ENCODE measurements around the gene ALDH2. TPM values are rescaled to one million over a fixed set of nuclear protein-coding genes. Genes with fewer than 3 reads are reported as not detected.

The ALDH2 gene
- total and polyA plus RNA-seq, 12 donors: 52.2 to 536 (median 338) TPM

DNA sequence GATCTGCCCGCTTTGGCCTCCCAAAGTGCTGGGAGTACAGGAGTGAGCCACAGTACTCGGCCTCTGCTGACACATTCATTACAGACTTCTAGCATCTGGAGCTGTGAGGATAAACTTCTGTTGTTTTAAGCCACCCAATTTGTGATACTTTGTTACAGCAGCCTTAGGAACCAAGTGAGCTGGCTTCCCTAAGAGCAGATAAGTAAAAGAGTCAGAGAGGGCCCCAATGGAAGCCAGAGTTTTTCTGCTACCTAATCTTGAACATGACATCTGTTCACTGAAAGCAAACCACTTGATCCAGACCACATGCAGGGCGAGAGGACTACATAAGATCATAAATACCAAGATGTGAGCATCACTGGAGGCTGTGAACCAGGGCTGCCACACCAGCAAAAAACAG, 71.6 kb downstream of the ALDH2 start:
- Histone ChIP-seq H3K36me3 (replicated peaks in 1 of 2) (peaks cover 0 to 10% of the 10 kb centered on the region in 2 donors), H3K4me3 (no peak overlapping the region), H3K27ac (no peak overlapping the region), H3K9me3 (replicated peaks in 1 of 3) (no peaks in the 10 kb centered on the region), H3K4me1 (replicated peaks in 1 of 2) (peaks cover 17 to 19% of the 10 kb centered on the region in 2 donors), H3K27me3 (no peaks in the 10 kb centered on the region)
- no peak for DNase-seq
- intact Hi-C loops (cut with DNase I): no loop called here
- TF ChIP-seq, protein P1, sequence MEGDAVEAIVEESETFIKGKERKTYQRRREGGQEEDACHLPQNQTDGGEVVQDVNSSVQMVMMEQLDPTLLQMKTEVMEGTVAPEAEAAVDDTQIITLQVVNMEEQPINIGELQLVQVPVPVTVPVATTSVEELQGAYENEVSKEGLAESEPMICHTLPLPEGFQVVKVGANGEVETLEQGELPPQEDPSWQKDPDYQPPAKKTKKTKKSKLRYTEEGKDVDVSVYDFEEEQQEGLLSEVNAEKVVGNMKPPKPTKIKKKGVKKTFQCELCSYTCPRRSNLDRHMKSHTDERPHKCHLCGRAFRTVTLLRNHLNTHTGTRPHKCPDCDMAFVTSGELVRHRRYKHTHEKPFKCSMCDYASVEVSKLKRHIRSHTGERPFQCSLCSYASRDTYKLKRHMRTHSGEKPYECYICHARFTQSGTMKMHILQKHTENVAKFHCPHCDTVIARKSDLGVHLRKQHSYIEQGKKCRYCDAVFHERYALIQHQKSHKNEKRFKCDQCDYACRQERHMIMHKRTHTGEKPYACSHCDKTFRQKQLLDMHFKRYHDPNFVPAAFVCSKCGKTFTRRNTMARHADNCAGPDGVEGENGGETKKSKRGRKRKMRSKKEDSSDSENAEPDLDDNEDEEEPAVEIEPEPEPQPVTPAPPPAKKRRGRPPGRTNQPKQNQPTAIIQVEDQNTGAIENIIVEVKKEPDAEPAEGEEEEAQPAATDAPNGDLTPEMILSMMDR (IDR thresholded peaks at IDR 0.05): no peak
- TF ChIP-seq POLR2A (IDR thresholded peaks at IDR 0.05): no peak
- WGBS, 4 donors: 90 to 95% (median 92%) methylated on average over 3 of the region's 3 CpGs

DNA sequence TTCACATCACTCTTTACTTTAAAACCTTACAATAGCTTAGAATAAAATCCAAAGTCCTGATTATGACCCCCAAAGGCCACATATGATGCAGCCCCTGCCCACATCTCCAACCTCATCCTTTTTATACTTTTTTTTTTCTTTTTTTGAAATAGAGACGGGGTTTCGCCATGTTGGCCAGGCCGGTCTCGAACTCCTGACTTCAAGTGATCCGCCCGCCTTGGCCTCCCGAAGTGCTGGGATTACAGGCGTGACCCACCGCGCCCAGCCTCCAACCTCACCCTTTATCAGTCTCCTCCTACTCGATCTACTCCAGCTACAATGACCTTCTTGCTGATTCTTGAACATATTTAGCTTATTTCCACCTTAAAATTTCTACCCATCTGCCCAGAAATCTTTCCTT, 74.1 kb downstream of the ALDH2 start:
- no peak for DNase-seq
- Histone ChIP-seq H3K4me1 (replicated peaks in 1 of 2) (peaks cover 25 to 37% of the 10 kb centered on the region in 2 donors), H3K4me3 (peak overlapping the region in 3 of 4 donors; percentile 62 to 94 (median 62)), H3K27me3 (no peaks in the 10 kb centered on the region), H3K9me3 (replicated peaks in 1 of 3) (no peaks in the 10 kb centered on the region), H3K27ac (peak overlapping the region in 3 of 5 donors; percentile 86 to 99 (median 93)), H3K36me3 (replicated peaks in 1 of 2) (peaks cover 0 to 10% of the 10 kb centered on the region in 2 donors)
- intact Hi-C loops (cut with DNase I): no loop called here
- TF ChIP-seq, protein P1 (IDR thresholded peaks at IDR 0.05): no peak
- no peak for TF ChIP-seq POLR2A (IDR thresholded peaks at IDR 0.05)
- 23 to 40% (median 34%) methylated on average over 11 of the region's 11 CpGs for WGBS, 4 donors

DNA sequence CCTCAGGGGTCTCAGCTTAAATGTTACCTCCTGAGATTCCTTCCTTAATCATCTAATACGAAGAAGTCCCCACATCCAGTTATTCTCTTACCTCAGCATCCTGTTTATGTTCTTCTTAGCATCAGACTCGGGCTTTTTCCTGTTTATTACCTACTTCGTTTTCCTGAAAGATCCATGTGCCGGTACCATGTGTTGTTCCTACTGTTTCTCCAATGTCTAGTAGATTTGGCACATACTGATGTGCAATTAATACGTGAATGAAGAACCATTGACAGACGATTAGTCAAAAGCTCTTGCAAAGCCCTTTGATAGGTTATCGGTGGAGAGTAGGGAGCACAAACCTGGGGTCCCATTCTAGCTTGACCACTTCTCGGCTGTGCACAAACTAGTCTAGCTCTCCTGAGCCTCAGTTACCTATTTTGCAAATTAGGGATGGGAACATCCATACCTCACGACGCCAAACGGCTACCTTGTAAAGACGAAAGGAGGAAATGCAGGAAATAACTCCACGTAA, 74.6 kb downstream of the ALDH2 start:
- intact Hi-C loops (cut with DNase I): no loop called here
- H3K9me3 ChIP-seq (replicated peaks in 1 of 3): no peaks in the 10 kb centered on the region
- TF ChIP-seq POLR2A (IDR thresholded peaks at IDR 0.05): no peak
- TF ChIP-seq, protein P1 (IDR thresholded peaks at IDR 0.05): no peak
- peaks cover 0 to 10% of the 10 kb centered on the region in 2 donors for H3K36me3 ChIP-seq (replicated peaks in 1 of 2)
- WGBS, 4 donors: 0% methylated on average over 13 of the region's 13 CpGs
- H3K27me3 ChIP-seq: no peaks in the 10 kb centered on the region
- H3K4me3 ChIP-seq: peak overlapping the region; percentile 62 to 94 (median 72)
- peaks cover 25 to 37% of the 10 kb centered on the region in 2 donors for H3K4me1 ChIP-seq (replicated peaks in 1 of 2)
- DNase-seq: no peak
- H3K27ac ChIP-seq: peak overlapping the region; percentile 86 to 99 (median 90)

DNA sequence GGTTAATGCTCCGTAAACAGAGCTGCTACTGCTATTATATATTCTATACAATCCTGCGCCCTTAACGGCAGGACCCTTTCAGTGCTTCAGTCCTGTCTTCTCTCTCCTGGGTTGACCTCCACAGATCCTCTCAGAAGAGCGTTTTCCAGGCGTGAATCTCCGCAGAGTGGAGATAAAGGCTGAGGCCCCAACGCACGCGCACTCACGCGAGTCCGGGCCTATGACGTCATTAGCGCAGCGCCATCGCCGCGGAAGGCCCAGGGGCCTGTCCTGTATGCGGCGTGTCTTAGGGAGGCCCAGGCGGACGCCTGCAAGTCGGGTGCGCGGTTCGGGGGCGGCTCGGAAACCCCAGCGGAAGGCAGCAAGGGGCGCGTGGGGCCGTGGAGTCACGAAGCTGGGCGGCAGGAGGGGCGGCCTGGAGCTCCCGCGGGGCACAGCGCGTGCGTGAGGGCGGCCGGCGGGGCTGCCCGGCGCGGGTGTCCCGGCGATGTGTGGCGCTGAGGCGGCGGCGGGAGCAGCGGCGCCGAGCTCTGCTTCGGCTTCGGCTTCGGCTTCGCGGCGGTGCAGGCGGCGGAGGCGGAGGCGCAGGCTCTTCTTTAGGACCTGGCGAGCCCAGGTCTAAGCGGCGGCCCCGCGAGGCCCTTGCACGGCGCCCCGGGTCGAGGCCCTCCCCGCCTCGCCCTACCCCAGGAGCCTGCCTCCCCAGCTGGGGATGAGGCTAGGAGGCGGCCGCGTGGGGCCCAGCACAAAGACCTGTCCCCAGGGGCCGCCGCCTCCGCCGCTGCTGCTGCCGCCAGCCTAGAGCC, 75.2 kb downstream of the ALDH2 start, which contains the start of gene MAPKAPK5:
Gene MAPKAPK5, plus strand, starts transcription at position 479 of the 806 bp plus-strand sequence. CDS start 506 bp downstream, outside the sequence.
- Histone ChIP-seq H3K4me3 (peak within 1 kb of the TSS; percentile 62 to 94 (median 72)), H3K4me1 (replicated peaks in 1 of 2) (peaks cover 25 to 37% of the 10 kb centered on the region in 2 donors), H3K27me3 (no peaks in the 10 kb centered on the region), H3K36me3 (replicated peaks in 1 of 2) (peaks cover 0 to 10% of the 10 kb centered on the region in 2 donors), H3K9me3 (replicated peaks in 1 of 3) (no peaks in the 10 kb centered on the region), H3K27ac (peak within 1 kb of the TSS; percentile 86 to 99 (median 90))
- peak; percentile 70 to 83 for TF ChIP-seq POLR2A (IDR thresholded peaks at IDR 0.05)
- TF ChIP-seq, protein P1 (IDR thresholded peaks at IDR 0.05): peak in 1 of 6 experiments; percentile 9
- intact Hi-C loops (cut with DNase I): no loop called here
- 0% methylated on average over 16 to 81 of the region's 84 CpGs for WGBS, 4 donors
- peak; percentile 93 to 98 (median 95) for DNase-seq

Data from adrenal gland (tissue), 12 donors.